ENCODE results near the gene POU2F3. TPM values are rescaled to one million over a fixed set of nuclear protein-coding genes. Genes with fewer than 3 reads are reported as not detected.

Gene POU2F3
- total and polyA plus RNA-seq, 2 experiments from 2014 or later, result not detected

DNA sequence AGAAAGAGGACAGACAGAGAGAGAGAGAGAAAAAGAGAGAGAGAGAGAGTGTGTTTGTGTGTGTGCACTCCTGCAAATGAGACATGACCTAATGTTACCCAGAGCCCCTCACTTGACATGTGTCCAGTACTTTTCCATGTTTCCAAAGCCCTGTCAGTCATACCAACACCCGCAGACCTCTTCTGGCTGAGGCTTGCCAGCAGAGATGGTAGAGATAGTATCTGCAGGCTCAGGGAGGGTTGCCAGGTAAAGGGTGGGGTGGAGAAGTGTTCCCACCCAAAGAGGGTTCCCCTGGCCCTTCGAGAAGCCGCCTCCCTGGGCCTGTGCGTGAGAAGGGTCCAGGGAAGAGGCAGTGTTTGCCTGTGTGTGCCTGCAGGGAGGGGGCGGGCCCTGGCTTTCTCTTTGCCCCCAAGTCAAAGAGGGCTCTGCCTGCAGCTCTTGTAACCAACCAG is 40.7 kb downstream of the POU2F3 start:
- WGBS, 2 experiments (ENCODE audit: low coverage in 1 of 2, low lambda C conversion rate in 2 of 2, missing lambda C conversion rate in 2 of 2), result 71 to 89% methylated on average over 5 of the region's 5 CpGs
- Histone ChIP-seq H3K9me3 (ENCODE audit: low read depth) (no peaks in the 10 kb centered on the region), H3K9me2 (ENCODE audit: insufficient read depth) (no peaks in the 10 kb centered on the region), H2AFZ (no peak overlapping the region), H3K9ac (no peak overlapping the region), H3F3A (ENCODE audit: insufficient read depth) (peaks cover 10% of the 10 kb centered on the region; the same call in 1 of the 2 replicates), H3K36me3 (ENCODE audit: low read depth) (no peaks in the 10 kb centered on the region), H3K4me1 (ENCODE audit: insufficient read depth) (peaks cover 8% of the 10 kb centered on the region), H4K20me1 (ENCODE audit: insufficient read depth) (no peaks in the 10 kb centered on the region), H3K27ac (no peak overlapping the region), H3K4me3 (no peak overlapping the region), H3K79me2 (ENCODE audit: insufficient read depth) (no peaks in the 10 kb centered on the region), H3K27me3 (replicated peaks; ENCODE audit: insufficient read depth) (no peaks in the 10 kb centered on the region), H3K4me2 (ENCODE audit: unreplicated experiment) (no peak overlapping the region)
- in situ Hi-C loops (cut with MboI), result no loop called here
- TF ChIP-seq EZH2 (IDR thresholded peaks at IDR 0.05; ENCODE audit: insufficient read depth, poor library complexity, severe bottlenecking) (no peak), EZH2phosphoT487 (IDR thresholded peaks at IDR 0.05; ENCODE audit: insufficient read depth, low read depth) (no peak)
- DNase-seq, result no peak

DNA sequence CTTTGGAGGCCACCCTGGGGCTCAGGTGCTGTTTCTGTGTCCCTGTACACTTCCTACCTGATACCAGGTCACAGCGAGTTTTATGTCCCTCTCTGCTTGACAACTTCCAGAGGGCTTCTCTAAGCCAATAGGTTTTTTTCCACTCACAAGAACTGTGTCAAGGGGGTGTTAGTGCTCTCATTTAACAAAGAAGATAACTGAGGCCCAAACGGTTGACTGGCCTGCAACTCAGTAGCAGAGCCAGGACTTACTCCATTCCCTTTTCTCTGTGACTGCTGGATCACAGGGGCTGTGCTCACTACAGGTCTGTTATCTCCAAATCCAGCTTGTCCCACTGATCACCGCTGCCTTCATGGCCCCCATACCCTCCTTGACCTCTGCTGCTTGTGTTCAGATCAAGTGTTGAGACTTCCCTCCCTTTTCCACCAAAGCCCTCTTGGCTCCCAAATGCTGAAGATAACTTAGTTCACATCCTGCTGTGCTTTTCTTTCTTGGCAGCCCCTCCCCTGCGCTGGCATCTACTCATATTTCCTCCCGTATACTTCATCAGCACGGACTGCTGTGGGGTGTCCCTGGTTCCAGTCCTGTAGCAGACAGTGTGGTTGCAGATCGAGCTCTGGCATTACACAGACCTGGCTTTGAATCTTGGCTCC is 41.3 kb downstream of the POU2F3 start:
- Histone ChIP-seq H3K27me3 (replicated peaks; ENCODE audit: insufficient read depth) (no peaks in the 10 kb centered on the region), H3K36me3 (ENCODE audit: low read depth) (no peaks in the 10 kb centered on the region), H3K4me2 (ENCODE audit: unreplicated experiment) (no peak overlapping the region), H3K4me3 (no peak overlapping the region), H2AFZ (no peak overlapping the region), H3K79me2 (ENCODE audit: insufficient read depth) (no peaks in the 10 kb centered on the region), H3K9me3 (ENCODE audit: low read depth) (no peaks in the 10 kb centered on the region), H3F3A (ENCODE audit: insufficient read depth) (peaks cover 10% of the 10 kb centered on the region; the same call in 1 of the 2 replicates), H3K9me2 (ENCODE audit: insufficient read depth) (no peaks in the 10 kb centered on the region), H3K4me1 (ENCODE audit: insufficient read depth) (peaks cover 11% of the 10 kb centered on the region), H3K27ac (no peak overlapping the region), H3K9ac (no peak overlapping the region), H4K20me1 (ENCODE audit: insufficient read depth) (no peaks in the 10 kb centered on the region)
- WGBS, 2 experiments (ENCODE audit: low coverage in 1 of 2, low lambda C conversion rate in 2 of 2, missing lambda C conversion rate in 2 of 2), result 44 to 48% methylated on average over 7 of the region's 7 CpGs
- no peak for DNase-seq
- in situ Hi-C loops (cut with MboI), result no loop called here
- TF ChIP-seq EZH2 (IDR thresholded peaks at IDR 0.05; ENCODE audit: insufficient read depth, poor library complexity, severe bottlenecking), result no peak
- no peak for TF ChIP-seq EZH2phosphoT487 (IDR thresholded peaks at IDR 0.05; ENCODE audit: insufficient read depth, low read depth)

DNA sequence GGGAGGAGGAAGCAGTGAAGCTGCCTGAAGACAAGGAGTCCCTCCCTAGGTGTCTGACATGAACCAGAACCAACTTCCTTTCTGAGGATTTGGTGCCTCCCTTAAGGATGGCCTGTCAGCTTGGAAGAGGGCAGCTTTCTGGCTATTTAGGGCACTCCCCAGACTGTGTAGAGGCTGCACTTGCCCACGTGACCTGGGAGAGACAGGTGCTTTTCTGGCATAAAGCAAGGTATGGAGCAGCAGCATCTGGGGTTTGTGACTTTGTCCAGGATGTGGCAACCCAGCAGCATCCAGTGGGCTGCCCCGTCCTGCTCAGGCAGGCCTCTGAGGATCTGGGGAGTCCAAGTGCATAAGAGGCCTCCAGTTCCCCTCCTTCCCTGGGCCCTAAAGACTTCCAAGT is 43.2 kb downstream of the POU2F3 start:
- no peaks in the 10 kb centered on the region for H3K79me2 ChIP-seq (ENCODE audit: insufficient read depth)
- WGBS, 2 experiments (ENCODE audit: low coverage in 1 of 2, low lambda C conversion rate in 2 of 2, missing lambda C conversion rate in 2 of 2), result 64 to 68% methylated on average over 2 of the region's 2 CpGs
- TF ChIP-seq EZH2phosphoT487 (IDR thresholded peaks at IDR 0.05; ENCODE audit: insufficient read depth, low read depth) (no peak), EZH2 (IDR thresholded peaks at IDR 0.05; ENCODE audit: insufficient read depth, poor library complexity, severe bottlenecking) (no peak)
- no peak overlapping the region for H3K27ac ChIP-seq
- peaks cover 10% of the 10 kb centered on the region; the same call in 1 of the 2 replicates for H3F3A ChIP-seq (ENCODE audit: insufficient read depth)
- DNase-seq, result no peak
- no peaks in the 10 kb centered on the region for H3K9me2 ChIP-seq (ENCODE audit: insufficient read depth)
- H4K20me1 ChIP-seq (ENCODE audit: insufficient read depth), result no peaks in the 10 kb centered on the region
- H3K9me3 ChIP-seq (ENCODE audit: low read depth), result no peaks in the 10 kb centered on the region
- no peaks in the 10 kb centered on the region for H3K36me3 ChIP-seq (ENCODE audit: low read depth)
- no peak overlapping the region for H3K9ac ChIP-seq
- H3K4me2 ChIP-seq (ENCODE audit: unreplicated experiment), result no peak overlapping the region
- H3K27me3 ChIP-seq (replicated peaks; ENCODE audit: insufficient read depth), result no peaks in the 10 kb centered on the region
- in situ Hi-C loops (cut with MboI), result no loop called here
- peaks cover 11% of the 10 kb centered on the region for H3K4me1 ChIP-seq (ENCODE audit: insufficient read depth)
- H3K4me3 ChIP-seq, result no peak overlapping the region
- H2AFZ ChIP-seq, result no peak overlapping the region

DNA sequence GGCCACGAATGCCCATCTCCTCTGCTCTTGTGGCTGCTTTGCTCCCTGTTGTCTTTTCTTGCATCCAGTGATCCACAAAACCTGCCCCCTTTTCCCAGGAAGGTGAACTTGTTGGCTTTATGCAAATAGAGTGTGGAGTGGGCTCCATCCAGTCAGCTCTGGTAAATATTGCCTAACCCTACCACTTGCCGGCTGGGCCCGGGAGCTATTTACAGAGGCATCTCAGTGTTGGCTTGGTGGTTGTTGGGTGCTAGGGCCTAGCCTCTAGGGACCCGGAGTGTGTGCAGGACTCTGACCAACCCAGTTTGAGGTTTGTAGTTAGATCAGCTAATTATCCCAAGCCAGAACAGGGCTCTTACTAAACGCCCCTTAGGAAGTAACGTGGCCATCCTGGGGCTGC is 44.3 kb downstream of the POU2F3 start:
- Histone ChIP-seq H3F3A (ENCODE audit: insufficient read depth) (peaks cover 10% of the 10 kb centered on the region; the same call in 1 of the 2 replicates), H3K4me1 (ENCODE audit: insufficient read depth) (peaks cover 11% of the 10 kb centered on the region), H4K20me1 (ENCODE audit: insufficient read depth) (no peaks in the 10 kb centered on the region), H3K27ac (no peak overlapping the region), H2AFZ (no peak overlapping the region), H3K27me3 (replicated peaks; ENCODE audit: insufficient read depth) (no peaks in the 10 kb centered on the region), H3K4me3 (no peak overlapping the region), H3K36me3 (ENCODE audit: low read depth) (no peaks in the 10 kb centered on the region), H3K9ac (no peak overlapping the region), H3K4me2 (ENCODE audit: unreplicated experiment) (no peak overlapping the region), H3K9me3 (ENCODE audit: low read depth) (no peaks in the 10 kb centered on the region), H3K9me2 (ENCODE audit: insufficient read depth) (no peaks in the 10 kb centered on the region), H3K79me2 (ENCODE audit: insufficient read depth) (no peaks in the 10 kb centered on the region)
- TF ChIP-seq EZH2phosphoT487 (IDR thresholded peaks at IDR 0.05; ENCODE audit: insufficient read depth, low read depth) (no peak), EZH2 (IDR thresholded peaks at IDR 0.05; ENCODE audit: insufficient read depth, poor library complexity, severe bottlenecking) (no peak)
- 93 to 98% methylated on average over 6 of the region's 6 CpGs for WGBS, 2 experiments (ENCODE audit: low coverage in 1 of 2, low lambda C conversion rate in 2 of 2, missing lambda C conversion rate in 2 of 2)
- DNase-seq, result no peak
- in situ Hi-C loops (cut with MboI), result no loop called here
